ENCODE measurements around the gene CLDN25. TPM values are rescaled to one million over a fixed set of nuclear protein-coding genes. Genes with fewer than 3 reads are reported as not detected.

The CLDN25 gene
- total RNA-seq, 2 donors from 2014 or later = not detected

GRCh38 chr11:113808931-113809330, 29.3 kb downstream of the CLDN25 start:
- no peaks in the 10 kb centered on the region for H3K9me3 ChIP-seq
- no peak overlapping the region for H3K4me3 ChIP-seq
- no peaks in the 10 kb centered on the region for H3K4me1 ChIP-seq (replicated peaks)
- WGBS = 46% methylated on average over 2 of the region's 2 CpGs
- no peaks in the 10 kb centered on the region for H3K27me3 ChIP-seq (replicated peaks; ENCODE audit: insufficient read depth)
- H3K36me3 ChIP-seq = peaks cover 0 to 5% of the 10 kb centered on the region in 2 donors
- no peak overlapping the region for H3K27ac ChIP-seq
- DNase-seq (ENCODE audit: low spot score) = no peak
- no peak for TF ChIP-seq POLR2AphosphoS5 (IDR thresholded peaks at IDR 0.05)
- no peak for TF ChIP-seq POLR2A (IDR thresholded peaks at IDR 0.05)
- no peak for TF ChIP-seq CTCF (IDR thresholded peaks at IDR 0.05)
- intact Hi-C loops (cut with DNase I) = no loop called here

GRCh38 chr11:113814181-113814580, 34.6 kb downstream of the CLDN25 start:
- DNase-seq (ENCODE audit: low spot score) = no peak
- Histone ChIP-seq H3K27ac (no peak overlapping the region), H3K4me3 (no peak overlapping the region), H3K27me3 (replicated peaks; ENCODE audit: insufficient read depth) (no peaks in the 10 kb centered on the region), H3K9me3 (no peaks in the 10 kb centered on the region), H3K36me3 (no peaks in the 10 kb centered on the region), H3K4me1 (replicated peaks) (no peaks in the 10 kb centered on the region)
- intact Hi-C loops (cut with DNase I) = no loop called here
- TF ChIP-seq POLR2A (IDR thresholded peaks at IDR 0.05) = no peak
- TF ChIP-seq CTCF (IDR thresholded peaks at IDR 0.05) = no peak
- TF ChIP-seq POLR2AphosphoS5 (IDR thresholded peaks at IDR 0.05) = no peak

- H3K27ac ChIP-seq = no peak overlapping the region
- no peaks in the 10 kb centered on the region for H3K27me3 ChIP-seq (replicated peaks; ENCODE audit: insufficient read depth)
- DNase-seq (ENCODE audit: low spot score) = no peak
- H3K4me1 ChIP-seq (replicated peaks) = no peaks in the 10 kb centered on the region
- TF ChIP-seq CTCF (IDR thresholded peaks at IDR 0.05) (no peak), POLR2AphosphoS5 (IDR thresholded peaks at IDR 0.05) (no peak), POLR2A (IDR thresholded peaks at IDR 0.05) (no peak)
- WGBS = 94% methylated on average over 1 of the region's 1 CpG
- intact Hi-C loops (cut with DNase I) = no loop called here
- no peaks in the 10 kb centered on the region for H3K9me3 ChIP-seq
- H3K36me3 ChIP-seq = peaks cover 0 to 16% of the 10 kb centered on the region in 2 donors
- no peak overlapping the region for H3K4me3 ChIP-seq
Measured at GRCh38 chr11:113817162-113817561, 37.6 kb downstream of the CLDN25 start.

- Histone ChIP-seq H3K9me3 (no peaks in the 10 kb centered on the region), H3K4me1 (replicated peaks) (no peaks in the 10 kb centered on the region), H3K27me3 (replicated peaks; ENCODE audit: insufficient read depth) (no peaks in the 10 kb centered on the region), H3K36me3 (peaks cover 0 to 16% of the 10 kb centered on the region in 2 donors), H3K4me3 (no peak overlapping the region), H3K27ac (no peak overlapping the region)
- TF ChIP-seq POLR2AphosphoS5 (IDR thresholded peaks at IDR 0.05) = peak; percentile 41
- no peak for TF ChIP-seq POLR2A (IDR thresholded peaks at IDR 0.05)
- WGBS = 48% methylated on average over 6 of the region's 6 CpGs
- intact Hi-C loops (cut with DNase I) = no loop called here
- DNase-seq (ENCODE audit: low spot score) = peak; percentile 30
Measured at GRCh38 chr11:113817626-113818025, 38.0 kb downstream of the CLDN25 start.

GRCh38 chr11:113818426-113818825, 38.8 kb downstream of the CLDN25 start:
- H3K27ac ChIP-seq = no peak overlapping the region
- H3K4me1 ChIP-seq (replicated peaks) = no peaks in the 10 kb centered on the region
- TF ChIP-seq CTCF (IDR thresholded peaks at IDR 0.05) (no peak), POLR2AphosphoS5 (IDR thresholded peaks at IDR 0.05) (no peak), POLR2A (IDR thresholded peaks at IDR 0.05) (no peak)
- no peak for DNase-seq (ENCODE audit: low spot score)
- intact Hi-C loops (cut with DNase I) = no loop called here
- peaks cover 0 to 16% of the 10 kb centered on the region in 2 donors for H3K36me3 ChIP-seq
- no peaks in the 10 kb centered on the region for H3K27me3 ChIP-seq (replicated peaks; ENCODE audit: insufficient read depth)
- no peak overlapping the region for H3K4me3 ChIP-seq
- 99% methylated on average over 3 of the region's 3 CpGs for WGBS
- no peaks in the 10 kb centered on the region for H3K9me3 ChIP-seq
